ENCODE measurements around the gene MYO10. TPM values are rescaled to one million over a fixed set of nuclear protein-coding genes. Genes with fewer than 3 reads are reported as not detected.

Gene MYO10
- total RNA-seq, 2 experiments from 2014 or later: not detected

DNA sequence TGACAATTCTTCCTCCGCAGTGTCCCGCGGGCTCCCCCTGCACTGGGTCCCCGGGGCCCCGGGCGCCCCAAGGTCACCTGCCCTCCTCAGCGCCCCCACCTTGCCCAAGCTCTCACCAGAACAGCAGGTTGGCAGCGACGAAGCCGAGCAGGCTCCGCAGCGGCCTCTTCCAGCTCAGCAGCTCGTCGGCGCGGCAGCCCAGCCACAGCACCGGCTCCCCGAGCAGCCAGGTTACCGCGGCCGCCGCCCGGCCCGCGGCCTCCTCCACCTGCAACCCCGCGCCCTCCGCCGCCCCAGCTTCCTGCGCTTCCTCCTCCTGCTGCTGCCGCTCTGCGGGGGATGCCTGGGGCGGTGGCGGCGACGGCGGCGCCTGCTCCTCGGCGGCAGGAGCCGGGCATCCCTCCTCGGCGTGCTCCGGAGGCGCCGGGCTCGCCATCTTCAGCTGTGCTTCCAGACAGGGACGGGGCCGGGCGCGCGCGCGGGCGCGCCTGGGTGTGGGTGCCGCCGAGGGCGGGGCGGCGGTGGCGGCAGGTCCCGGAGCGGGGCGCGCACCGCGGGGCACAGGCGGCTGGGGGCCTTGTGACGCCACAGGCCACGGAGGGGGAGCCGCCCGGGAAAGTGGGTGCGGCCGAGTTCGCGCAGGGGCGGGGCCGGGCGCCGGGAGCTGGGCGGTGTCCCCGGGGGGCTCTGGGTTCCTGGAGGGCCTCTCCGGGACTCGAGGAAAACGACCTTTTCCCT, 319.4 kb downstream of the MYO10 start, which contains the start of gene RETREG1:
TSS of gene RETREG1 (minus strand) at position 462 of the 738 bp plus-strand sequence. CDS start at position 436, 26 bp downstream.
- Histone ChIP-seq H3K4me1 (ENCODE audit: insufficient read depth, low read length) (peaks cover 37% of the 10 kb centered on the region), H3K27ac (ENCODE audit: low read depth in 1 of 2, low read length in 2 of 2) (peak within 1 kb of the TSS; percentile 94 to 95), H3K4me3 (ENCODE audit: low read length) (peak within 1 kb of the TSS; percentile 93), H3K36me3 (ENCODE audit: insufficient read depth, low read length) (no peaks in the 10 kb centered on the region), H3K9me3 (ENCODE audit: control insufficient read depth in 1 of 2, insufficient read depth in 1 of 2, low read length in 2 of 2) (no peaks in the 10 kb centered on the region), H3K27me3 (ENCODE audit: control insufficient read depth in 1 of 2, insufficient read depth in 2 of 2, low read length in 2 of 2) (no peaks in the 10 kb centered on the region)
- Mint-ChIP-seq H3K27ac (no peak within 1 kb of the TSS), H3K36me3 (ENCODE audit: low read depth) (peaks cover 38% of the 10 kb centered on the region), H3K4me3 (peak within 1 kb of the TSS; percentile 99), H3K27me3 (no peaks in the 10 kb centered on the region), H3K9me3 (no peaks in the 10 kb centered on the region), H3K4me1 (ENCODE audit: low read depth) (peaks cover 53% of the 10 kb centered on the region)
- intact Hi-C loops (cut with DNase I, micrococcal nuclease): loop anchor here (1.0 to 5.0 kb wide), 4 partner anchors 11 to 149 kb away; partner anchors contain the start of gene ZNF622 (in 2 of the 2)
- peak; percentile 70 to 94 (median 87) for DNase-seq
- TF ChIP-seq, protein P1, sequence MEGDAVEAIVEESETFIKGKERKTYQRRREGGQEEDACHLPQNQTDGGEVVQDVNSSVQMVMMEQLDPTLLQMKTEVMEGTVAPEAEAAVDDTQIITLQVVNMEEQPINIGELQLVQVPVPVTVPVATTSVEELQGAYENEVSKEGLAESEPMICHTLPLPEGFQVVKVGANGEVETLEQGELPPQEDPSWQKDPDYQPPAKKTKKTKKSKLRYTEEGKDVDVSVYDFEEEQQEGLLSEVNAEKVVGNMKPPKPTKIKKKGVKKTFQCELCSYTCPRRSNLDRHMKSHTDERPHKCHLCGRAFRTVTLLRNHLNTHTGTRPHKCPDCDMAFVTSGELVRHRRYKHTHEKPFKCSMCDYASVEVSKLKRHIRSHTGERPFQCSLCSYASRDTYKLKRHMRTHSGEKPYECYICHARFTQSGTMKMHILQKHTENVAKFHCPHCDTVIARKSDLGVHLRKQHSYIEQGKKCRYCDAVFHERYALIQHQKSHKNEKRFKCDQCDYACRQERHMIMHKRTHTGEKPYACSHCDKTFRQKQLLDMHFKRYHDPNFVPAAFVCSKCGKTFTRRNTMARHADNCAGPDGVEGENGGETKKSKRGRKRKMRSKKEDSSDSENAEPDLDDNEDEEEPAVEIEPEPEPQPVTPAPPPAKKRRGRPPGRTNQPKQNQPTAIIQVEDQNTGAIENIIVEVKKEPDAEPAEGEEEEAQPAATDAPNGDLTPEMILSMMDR (IDR thresholded peaks at IDR 0.05): no peak
- ChIA-PET CTCF (interaction anchor here (0.8 to 4.1 kb wide), 3 partner anchors 12 to 66 kb away, joined by 3 to 21 read pairs (median 4); no protein-coding TSS in a partner anchor), POLR2A (interaction anchor here (0.6 to 6.4 kb wide), 21 partner anchors 9 to 161 kb away, joined by 3 to 206 read pairs (median 4); no protein-coding TSS in a partner anchor)
- ATAC-seq (ENCODE audit: poor library complexity): peak; percentile 70

GRCh38 chr5:16615741-16616535, 320.1 kb downstream of the MYO10 start:
- peak overlapping the region; percentile 57 to 65 for H3K27ac ChIP-seq (ENCODE audit: low read depth in 1 of 2, low read length in 2 of 2)
- peak overlapping the region; percentile 93 for H3K4me3 ChIP-seq (ENCODE audit: low read length)
- peaks cover 38% of the 10 kb centered on the region for H3K4me1 ChIP-seq (ENCODE audit: insufficient read depth, low read length)
- Mint-ChIP-seq H3K27me3 (no peaks in the 10 kb centered on the region), H3K27ac (no peak overlapping the region), H3K36me3 (ENCODE audit: low read depth) (peaks cover 45% of the 10 kb centered on the region), H3K4me1 (ENCODE audit: low read depth) (peaks cover 55% of the 10 kb centered on the region), H3K9me3 (no peaks in the 10 kb centered on the region), H3K4me3 (peak overlapping the region; percentile 99)
- DNase-seq (peak in 9 of 14 experiments; percentile 4 to 37 (median 9)), ATAC-seq (ENCODE audit: poor library complexity) (no peak)
- H3K27me3 ChIP-seq (ENCODE audit: control insufficient read depth in 1 of 2, insufficient read depth in 2 of 2, low read length in 2 of 2): no peaks in the 10 kb centered on the region
- CTCF ChIA-PET: interaction anchor here (1.5 to 4.1 kb wide), 2 partner anchors 12 to 51 kb away, joined by 4 to 21 read pairs; no protein-coding TSS in a partner anchor
- H3K36me3 ChIP-seq (ENCODE audit: insufficient read depth, low read length): no peaks in the 10 kb centered on the region
- TF ChIP-seq, protein P1 (IDR thresholded peaks at IDR 0.05): no peak
- intact Hi-C loops (cut with DNase I, micrococcal nuclease): loop anchor here (2.0 to 5.0 kb wide), 3 partner anchors 51 to 149 kb away; partner anchors contain the start of gene ZNF622 (in 2 of the 2)
- POLR2A ChIA-PET: interaction anchor here (0.9 to 6.4 kb wide), 13 partner anchors 13 to 144 kb away, joined by 3 to 206 read pairs (median 6); no protein-coding TSS in a partner anchor
- no peaks in the 10 kb centered on the region for H3K9me3 ChIP-seq (ENCODE audit: control insufficient read depth in 1 of 2, insufficient read depth in 1 of 2, low read length in 2 of 2)

DNA sequence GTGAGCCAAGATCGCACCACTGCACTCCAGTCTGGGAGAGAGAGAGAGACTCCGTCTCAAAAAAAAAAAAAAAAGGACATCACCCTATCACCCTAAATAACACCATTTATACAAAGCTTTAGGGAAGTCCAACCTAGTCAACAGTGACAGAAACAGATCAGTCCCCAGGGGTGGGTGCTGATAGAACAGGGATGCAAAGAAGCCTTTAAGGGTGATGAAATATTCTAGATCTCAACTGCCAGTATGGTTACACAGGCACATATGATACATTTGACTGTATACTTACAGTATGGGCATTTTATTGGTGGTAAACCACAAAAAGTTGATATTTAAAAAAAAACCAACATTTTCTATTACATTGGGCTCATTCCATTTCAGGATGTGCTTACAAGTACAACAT, 324.1 kb downstream of the MYO10 start:
- DNase-seq (no peak), ATAC-seq (ENCODE audit: poor library complexity) (peak; percentile 6)
- Mint-ChIP-seq H3K4me3 (peak overlapping the region; percentile 82), H3K36me3 (ENCODE audit: low read depth) (peaks cover 63% of the 10 kb centered on the region), H3K4me1 (ENCODE audit: low read depth) (peaks cover 78% of the 10 kb centered on the region), H3K27me3 (no peaks in the 10 kb centered on the region), H3K9me3 (no peaks in the 10 kb centered on the region), H3K27ac (peak overlapping the region; percentile 78)
- intact Hi-C loops (cut with DNase I, micrococcal nuclease): no loop called here
- Histone ChIP-seq H3K4me3 (ENCODE audit: low read length) (no peak overlapping the region), H3K27me3 (ENCODE audit: control insufficient read depth in 1 of 2, insufficient read depth in 2 of 2, low read length in 2 of 2) (no peaks in the 10 kb centered on the region), H3K27ac (ENCODE audit: low read depth in 1 of 2, low read length in 2 of 2) (no peak overlapping the region), H3K4me1 (ENCODE audit: insufficient read depth, low read length) (peaks cover 27% of the 10 kb centered on the region), H3K36me3 (ENCODE audit: insufficient read depth, low read length) (peaks cover 2% of the 10 kb centered on the region), H3K9me3 (ENCODE audit: control insufficient read depth in 1 of 2, insufficient read depth in 1 of 2, low read length in 2 of 2) (no peaks in the 10 kb centered on the region)
- ChIA-PET POLR2A (no interaction called here), CTCF (no interaction called here)
- TF ChIP-seq, protein P1 (IDR thresholded peaks at IDR 0.05): no peak

All from CD4-positive, alpha-beta T cell (primary cell).